T-helper 1 cell treated with Interleukin-12 subunit alpha and Interleukin-12 subunit beta and Interleukin-4 antibody, amounts not matched to agents 30 ng/mL and 1 ng/mL, for 36 hours (primary cell): Measurements from ENCODE around the gene OSER1. TPM values are rescaled to one million over a fixed set of nuclear protein-coding genes. Genes with fewer than 3 reads are reported as not detected.
"Not testable (repeated sequence)": the region's sequence is repeated elsewhere in the genome, so short reads cannot be mapped to it uniquely, and the experiment has no call there.

ENCODE experiments used
- intact Hi-C: fragments of 100-400 bp; cut with micrococcal nuclease; formaldehyde crosslinking; loops from one replicate; pipeline ENCODE4 v1.15.1; 2024
- total RNA-seq: library from RNA; stranded (reverse); gene quantifications from 2 replicates; pipeline ENCODE4 v1.2.3, GENCODE V29; 2022

The OSER1 gene
- 25.3 and 26.0 TPM in 2 replicates for total RNA-seq

DNA sequence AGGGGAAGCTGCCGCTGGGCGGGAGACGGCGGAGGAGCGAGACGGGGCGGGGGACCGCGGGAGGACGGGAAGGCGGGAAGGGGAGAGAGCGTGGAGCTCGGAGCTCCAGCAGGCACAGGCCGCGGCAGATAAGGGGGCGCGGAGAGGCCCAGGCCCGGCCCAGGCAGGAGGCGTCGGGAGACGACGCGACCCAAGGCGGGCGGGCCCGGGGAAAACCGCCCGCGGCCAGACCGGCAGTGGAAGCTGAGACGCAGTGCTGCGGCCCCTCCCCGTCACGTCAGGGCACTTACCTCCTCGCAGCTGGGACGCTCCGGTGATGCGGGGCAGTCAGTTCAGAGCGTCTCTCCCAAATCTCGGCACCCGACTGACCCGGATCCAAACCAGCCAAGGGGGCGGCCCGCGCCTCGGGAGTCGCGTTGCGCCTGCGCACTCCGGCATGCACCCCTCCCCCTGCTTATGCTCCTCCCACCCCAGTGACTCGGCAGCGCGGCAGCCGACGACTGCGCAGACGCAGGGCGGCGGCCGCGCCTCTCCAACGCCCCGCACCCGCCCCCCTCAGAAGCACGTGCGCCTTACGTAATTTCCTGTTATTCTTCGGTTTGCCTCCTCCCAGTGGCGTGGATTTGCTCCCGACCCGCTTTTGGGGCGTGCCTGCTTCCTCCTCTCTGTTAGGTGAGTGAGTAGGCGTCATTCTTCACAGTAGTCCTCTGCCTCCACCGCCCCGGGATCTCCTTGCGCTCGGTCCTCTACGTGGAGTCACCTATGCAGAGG, at the start of gene OSER1:
Gene OSER1 (minus strand): TSS at position 366 of the 771 bp plus-strand sequence. CDS start 3,814 bp downstream, outside the sequence.
- intact Hi-C loops: loop anchor here (1.0 to 10.0 kb wide), 14 partner anchors 11 to 1152 kb away; partner anchors contain the start of genes FITM2, IFT52, PABPC1L and SERINC3

DNA sequence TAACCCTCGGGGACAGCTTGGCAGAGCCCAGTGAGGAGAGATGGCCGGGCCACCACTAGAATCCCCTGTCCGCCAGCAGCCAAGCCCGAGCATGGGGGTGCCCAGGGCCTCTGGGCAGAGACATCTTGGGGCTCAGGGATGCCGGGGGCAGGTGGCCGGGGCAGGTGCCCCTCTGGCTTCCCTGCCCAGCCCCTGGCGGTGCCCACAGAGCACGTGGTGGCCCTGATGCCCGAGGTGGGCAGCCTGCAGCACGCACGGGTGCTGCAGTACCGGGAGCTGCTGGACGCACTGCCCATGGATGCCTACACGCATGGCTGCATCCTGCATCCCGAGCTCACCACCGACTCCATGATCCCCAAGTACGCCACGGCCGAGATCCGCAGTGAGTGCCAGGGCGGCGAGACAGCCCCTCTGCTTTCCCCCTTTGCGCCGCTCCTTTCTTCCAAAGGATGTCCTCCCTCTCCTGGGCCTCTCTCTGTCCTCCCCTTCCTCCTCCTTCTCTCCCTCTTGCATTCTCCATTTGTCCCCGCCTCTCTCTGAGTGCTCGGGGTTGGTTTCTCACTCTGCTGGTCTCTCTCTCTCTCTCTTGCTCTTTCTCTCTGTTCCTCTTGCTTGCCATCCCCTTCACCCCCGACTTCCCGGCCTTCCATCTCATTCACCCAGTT, 47.8 kb upstream of the OSER1 start:
- intact Hi-C loops: no loop called here

DNA sequence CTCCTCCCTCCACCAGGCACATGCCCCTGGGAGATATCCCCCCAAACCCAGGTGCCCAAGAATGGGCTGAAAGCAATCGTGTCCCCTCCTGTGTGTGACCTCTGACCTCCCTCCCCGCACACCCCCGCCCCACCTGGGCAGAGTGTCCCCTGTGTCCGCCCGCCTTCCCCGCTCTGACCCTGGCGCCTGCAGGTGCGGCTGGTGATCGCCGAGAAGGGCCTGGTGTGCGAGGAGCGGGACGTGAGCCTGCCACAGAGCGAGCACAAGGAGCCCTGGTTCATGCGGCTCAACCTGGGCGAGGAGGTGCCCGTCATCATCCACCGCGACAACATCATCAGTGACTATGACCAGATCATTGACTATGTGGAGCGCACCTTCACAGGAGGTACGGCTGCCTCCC, 46.4 kb upstream of the OSER1 start:
- intact Hi-C loops: no loop called here

DNA sequence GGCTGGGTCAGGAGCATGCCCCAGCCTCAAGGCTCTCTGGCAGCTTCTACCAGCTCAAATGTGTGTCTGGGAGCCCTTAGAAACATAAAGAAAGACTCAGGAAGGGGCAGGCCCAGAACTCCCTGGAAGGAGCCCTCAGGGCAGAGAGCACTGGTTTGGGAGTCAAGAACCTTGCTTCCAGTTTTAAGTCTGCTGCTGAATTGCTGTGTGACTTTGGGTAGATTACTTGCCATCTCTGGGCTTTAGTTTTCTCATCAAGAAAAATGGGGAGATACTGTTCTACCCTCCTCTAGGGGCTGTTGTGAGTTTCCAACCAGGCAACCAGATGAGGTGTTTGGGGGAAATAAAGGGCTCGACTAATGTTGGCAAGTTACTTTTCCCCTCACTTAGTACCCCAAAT, 45.4 kb upstream of the OSER1 start:
- intact Hi-C loops: no loop called here

DNA sequence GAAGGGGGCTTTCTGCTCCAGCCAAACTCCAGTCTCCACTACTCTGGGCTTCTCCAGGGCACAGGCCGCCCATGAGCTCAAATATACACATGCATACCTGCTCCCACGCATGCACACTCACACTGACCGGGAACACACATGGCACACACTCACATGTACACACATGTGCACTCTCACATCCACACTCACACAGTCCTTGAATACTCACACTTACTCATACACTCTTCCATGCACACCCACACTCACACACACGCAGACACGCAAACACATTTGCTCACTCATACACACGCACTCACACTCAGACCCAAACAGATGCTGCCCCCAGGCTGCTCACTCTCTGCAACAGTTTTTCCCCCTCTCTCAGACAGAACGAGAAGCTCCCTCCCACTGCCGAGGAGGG, 43.5 kb upstream of the OSER1 start:
- intact Hi-C loops: no loop called here

DNA sequence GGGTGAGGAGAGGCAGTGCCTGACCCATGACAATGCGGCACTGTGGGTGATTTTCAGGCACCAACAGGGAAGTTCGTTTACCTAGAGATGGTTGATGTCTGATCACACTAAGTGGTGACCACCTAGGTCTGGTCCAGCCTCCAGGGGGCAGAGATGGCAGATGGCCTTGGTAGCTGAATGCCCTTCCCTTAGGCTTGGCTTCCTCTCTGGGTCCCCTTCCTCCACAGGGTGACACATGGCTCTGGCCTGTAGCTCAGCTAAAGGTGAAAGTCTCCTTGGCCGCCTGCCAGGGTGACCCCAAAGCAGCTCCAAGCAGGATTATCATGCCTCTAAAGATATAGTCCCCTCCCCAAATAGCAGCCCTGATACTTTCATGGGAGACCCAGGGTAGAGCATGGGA, 43.0 kb upstream of the OSER1 start:
- intact Hi-C loops: no loop called here

DNA sequence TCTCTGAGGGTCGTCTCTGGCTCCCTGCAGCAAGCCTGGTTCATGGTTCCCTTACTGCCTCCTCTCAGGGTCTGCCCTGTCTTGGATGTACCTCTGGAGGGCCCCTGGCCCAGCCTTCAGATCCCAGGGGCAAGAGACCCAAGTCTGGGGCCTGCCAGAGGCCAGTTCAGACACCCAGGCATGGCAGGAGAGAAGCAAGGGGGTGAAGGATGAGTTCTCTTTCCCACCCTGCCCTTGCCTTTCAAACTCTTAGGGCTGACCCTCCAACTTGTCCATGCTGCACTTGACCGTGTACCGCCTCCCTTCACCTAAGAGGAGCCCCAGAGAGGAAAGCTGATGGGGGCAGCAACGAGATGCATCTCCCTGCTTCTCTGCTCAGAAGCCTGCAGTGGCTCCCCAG, 40.7 kb upstream of the OSER1 start:
- intact Hi-C loops: no loop called here

DNA sequence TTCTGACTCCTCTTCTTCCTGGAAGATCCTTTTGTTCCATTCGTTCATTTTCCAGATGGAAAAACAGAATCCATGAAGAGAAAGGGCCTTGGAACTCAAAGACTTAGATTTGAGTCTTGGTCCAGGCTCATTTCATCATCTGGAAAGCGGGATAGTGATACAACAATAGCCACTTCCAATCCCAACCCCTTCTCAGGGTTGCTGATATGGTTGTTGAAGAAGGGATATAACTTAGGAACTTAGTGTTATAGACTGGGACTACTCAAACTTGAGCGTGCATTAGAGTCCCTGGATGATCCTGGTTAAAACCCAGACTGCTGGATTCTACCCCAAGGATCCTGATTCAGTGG, 37.8 kb upstream of the OSER1 start:
- intact Hi-C loops: no loop called here

DNA sequence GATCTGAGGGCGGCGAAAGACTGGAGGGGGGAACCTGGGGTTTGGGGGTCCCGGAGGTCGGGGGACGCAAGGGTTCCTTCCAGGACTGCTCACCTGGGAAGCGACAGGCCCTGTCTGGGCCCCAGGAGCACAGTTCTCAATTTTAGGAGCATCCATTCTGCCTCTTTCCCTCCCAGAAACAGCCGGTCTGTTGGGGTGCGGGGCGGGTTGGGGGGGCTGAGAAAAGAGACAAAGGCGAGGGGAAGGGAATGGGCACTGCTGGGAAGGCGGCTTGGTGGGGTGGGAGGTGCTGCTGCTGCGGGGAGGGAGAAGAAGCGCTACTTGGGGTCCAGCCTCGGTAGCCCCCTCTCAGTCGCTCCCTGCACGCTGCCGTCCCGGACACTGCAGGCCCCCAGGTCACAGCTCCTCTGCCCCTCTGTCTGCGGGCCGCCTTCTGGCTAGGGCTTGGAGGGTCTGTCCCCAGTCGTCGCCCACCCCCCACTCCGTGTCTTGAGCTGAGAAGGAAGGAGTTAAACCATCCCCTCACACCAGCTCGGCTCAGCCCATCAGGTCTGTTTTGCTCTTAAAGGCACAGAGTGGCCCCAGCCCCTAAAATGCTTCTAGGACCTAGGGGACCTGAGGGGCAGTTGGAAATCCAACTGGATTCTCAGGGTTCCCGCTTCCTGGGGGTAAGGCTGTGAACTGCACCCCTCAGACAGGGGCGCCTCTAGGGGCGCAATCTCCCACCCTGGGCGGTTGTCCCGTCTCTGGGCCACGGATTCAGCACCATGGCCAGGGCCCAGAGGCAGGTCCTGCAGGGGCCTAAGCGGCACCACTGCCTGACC, 37.2 kb upstream of the OSER1 start:
- intact Hi-C loops: no loop called here

DNA sequence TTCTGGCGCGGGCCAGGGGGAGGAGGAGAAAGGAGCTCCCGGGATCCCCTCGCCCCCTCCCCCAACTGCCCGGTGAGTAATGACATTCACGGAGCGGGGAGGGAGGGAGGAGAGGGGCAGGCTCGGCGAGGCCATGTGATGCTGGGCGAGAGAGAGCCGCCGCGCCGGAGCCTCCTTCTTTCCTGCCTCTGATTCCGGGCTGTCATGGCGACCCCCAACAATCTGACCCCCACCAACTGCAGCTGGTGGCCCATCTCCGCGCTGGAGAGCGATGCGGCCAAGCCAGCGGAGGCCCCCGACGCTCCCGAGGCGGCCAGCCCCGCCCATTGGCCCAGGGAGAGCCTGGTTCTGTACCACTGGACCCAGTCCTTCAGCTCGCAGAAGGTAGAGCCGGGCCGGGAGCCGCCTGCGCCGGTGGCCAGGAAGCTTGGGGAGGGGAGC, 36.6 kb upstream of the OSER1 start, which contains the start of gene GDAP1L1:
Gene GDAP1L1 (plus strand): TSS at position 178 of the 441 bp plus-strand sequence. CDS start 27 bp downstream, at position 205.
- intact Hi-C loops: no loop called here

DNA sequence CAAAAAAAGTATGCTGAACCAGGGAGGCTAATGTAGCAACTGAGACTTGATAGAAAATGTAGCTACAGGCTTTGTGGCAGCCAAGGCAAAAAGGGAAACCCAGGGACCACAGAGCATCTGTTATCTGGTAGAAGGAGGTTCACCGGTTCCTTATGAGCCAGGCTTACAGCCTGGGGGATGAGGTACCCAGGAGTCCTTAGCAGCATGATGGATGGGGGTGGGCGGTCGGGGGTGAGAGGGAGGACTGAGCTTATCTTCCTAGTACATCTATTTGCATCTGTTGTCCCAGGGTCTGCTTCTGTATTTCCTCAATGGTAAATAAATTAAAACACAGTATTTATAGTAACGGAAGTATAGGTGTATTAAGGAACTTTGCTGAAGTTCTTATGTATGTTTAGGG, 35.4 kb upstream of the OSER1 start:
- intact Hi-C loops: no loop called here

DNA sequence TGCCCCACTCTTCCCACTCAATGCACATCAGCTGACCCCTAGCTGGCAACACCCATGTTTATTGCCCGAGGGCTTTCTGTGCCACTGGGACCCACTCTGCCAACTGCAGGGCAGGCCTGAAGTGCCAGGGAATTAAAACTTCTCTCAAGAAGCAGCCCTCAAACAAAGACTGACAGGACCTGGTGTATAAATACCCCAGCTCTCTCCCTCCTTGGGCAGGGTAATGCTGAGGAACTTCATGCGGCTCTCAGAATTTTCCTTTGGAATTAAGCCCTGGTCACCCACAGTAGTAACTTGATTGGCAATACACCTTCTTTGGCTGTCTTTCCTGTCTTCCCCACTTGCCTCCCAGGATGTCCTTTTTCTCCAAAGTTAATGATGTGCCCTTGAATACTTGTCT, 31.2 kb upstream of the OSER1 start:
- intact Hi-C loops: no loop called here

DNA sequence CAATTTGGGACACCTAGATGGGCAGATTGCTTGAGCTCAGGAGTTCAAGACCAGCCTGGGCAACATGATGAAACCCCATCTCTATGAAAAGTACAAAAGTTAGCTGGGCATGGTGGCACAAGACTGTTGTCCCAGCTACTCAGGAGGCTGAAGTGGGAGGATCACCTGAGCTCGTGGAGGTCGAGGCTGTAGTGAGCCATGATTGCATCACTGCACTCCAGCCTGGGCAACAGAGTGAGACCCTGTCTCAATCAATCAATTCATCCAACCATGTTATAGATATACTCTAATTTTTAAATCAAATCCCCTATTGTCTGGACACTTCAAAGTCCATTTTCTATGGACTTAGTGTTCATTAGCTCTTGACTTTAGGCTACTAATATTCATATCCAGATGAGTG, 26.3 kb upstream of the OSER1 start:
- intact Hi-C loops: not testable (repeated sequence)

DNA sequence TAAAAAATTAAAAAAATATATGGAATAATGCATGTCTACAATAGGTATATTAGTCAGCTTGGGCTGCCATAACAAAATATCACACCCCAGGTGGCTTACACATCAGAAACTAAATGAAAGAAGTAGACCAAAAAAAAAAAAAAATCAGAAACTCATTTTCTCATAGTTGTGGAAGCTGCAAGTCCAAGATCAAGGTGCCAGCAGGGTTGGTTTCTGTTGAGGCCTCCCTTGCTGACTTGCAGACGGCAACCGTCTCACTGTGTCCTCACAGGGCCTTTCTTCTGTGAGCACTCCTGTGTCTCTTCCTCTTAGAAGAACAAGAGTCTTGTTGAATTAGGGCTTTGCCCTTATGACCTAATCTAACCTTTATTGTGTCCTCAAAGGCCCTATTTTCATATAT, 25.1 kb upstream of the OSER1 start:
- intact Hi-C loops: no loop called here

DNA sequence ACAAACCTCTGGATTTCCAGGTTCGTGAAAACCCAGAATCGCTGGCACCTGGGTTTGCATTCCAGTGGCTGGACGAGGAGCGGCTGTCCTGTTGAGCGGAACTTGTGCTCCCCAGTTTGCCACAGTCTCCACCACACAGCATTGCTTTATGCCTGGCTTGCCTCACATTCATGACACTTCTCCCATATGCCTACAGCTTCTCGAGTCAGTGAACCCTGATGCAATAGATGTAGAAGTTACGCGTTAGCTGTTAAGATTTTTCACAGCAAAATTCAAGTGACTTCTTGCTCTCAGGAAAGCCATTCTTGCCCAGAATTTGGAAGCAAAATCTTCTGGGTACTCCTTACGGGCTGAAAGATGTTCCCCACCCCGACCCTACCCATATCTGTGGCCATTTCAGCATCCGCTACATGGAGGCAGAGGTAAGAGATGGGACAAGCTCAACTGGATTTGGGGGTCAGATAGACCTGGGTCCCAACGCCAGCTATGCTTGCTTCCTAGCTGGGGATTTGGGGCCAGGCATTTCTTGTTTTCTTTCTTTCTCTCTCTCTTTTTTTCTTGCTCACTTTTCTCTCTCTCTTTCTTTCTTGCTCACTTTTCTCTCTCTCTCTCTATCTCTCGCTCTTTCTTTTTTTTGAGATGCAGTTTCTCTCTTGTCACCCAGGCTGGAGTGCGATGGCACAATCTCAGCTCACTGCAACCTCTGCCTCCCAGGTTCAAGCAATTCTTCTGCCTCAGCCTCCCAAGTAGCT, 24.2 kb upstream of the OSER1 start:
- intact Hi-C loops: no loop called here

DNA sequence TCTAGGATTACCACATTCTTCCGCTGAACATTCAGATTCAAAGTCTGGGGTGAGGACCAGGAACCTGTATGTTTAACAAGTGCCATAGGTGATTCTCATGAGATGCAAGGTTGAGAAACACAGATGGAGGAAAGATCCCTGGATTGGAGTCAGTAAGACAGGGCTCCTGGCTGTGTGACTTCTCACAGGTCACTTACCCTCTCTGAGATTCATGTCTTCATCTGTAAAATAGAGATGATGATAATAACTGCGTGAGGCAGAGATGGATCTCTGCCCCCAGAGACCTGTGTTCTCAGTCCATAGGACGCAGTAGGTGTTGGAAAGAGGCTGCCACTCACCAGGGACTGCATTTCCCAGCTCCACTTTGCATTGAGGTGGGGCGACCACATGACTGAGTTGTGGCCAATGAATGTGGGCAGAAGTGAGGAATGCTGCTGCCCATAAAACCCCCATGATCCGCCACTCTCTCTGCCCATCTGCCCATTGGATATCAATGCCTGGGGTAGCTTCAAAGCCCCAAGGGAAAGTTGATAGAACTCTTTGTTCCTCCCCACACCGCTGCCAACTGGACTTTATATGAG, 23.0 kb upstream of the OSER1 start:
- intact Hi-C loops: no loop called here

DNA sequence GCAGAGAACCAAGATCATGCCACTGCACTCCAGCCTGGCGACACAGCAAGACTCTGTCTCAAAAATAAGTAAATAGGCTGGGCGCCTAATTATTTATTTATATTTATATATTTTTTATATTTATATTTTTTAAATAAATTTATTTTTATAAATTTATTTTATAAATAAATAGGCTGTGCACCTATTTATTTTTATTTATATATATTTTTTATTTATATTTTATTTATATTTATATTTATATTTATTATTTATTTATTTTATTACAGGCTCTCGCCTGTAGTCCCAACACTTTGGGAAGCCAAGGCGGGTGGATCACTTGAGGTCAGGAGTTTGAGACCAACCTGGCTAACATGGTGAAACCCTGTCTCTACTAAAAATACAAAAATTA, 21.9 kb upstream of the OSER1 start:
- intact Hi-C loops: not testable (repeated sequence)

DNA sequence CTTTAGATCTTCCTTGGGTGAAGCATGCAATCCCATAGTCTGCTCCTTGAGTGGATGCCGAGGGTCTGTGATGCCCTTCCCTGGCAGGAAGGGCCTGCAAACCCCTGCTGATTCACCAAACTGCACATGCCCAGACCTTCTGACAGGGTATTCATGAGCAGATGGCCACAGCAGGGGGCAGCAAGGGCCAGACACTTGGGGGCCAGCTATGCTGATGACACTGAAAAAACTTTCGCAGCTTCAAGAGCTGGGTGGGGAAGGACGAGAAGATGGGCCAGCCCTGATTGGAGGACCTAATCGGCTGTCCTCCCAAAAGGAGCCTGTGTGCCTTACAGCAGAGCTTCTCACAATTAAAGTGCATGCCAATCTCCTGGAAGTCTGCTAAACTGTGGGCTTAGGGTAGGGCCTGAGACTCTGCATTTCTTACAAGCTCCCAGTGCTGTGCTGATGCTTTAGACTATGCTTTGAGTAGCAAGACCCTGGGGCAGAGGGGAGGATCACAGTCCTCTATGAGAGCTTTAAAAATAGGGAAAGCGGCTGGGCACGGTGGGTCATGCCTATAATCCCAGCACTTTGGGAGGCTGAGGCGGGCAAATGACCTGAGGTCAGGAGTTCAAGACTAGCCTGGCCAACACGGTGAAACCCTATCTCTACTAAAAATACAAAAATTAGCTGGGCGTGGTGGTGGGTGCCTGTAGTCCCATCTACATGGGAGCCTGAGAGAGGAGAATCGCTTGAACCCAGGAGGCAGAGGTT, 21.3 kb upstream of the OSER1 start:
- intact Hi-C loops: no loop called here

DNA sequence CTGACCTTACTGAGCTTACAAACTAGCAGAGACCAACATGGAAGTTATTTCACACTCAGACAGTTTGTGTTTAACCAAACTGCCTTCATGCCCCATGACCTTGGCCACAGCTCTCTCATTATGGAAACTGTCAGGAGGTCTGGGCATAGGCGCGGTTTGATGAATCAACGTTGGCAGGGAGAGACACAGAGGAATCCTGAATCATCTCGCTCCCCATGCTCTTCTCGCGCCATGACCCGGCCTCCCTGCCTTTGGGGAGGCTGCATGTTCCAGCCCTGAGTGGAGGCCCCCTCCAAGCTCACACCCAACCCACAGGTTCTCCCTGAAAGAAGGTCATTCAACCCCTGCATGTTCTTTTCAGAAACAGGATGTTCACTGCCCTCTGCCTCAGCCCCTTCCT, 20.6 kb upstream of the OSER1 start:
- intact Hi-C loops: no loop called here
